ENCODE measurements around the gene AMPH. TPM values are rescaled to one million over a fixed set of nuclear protein-coding genes. Genes with fewer than 3 reads are reported as not detected.

AMPH gene
- total RNA-seq, 1 donor from 2014 or later = not detected

DNA sequence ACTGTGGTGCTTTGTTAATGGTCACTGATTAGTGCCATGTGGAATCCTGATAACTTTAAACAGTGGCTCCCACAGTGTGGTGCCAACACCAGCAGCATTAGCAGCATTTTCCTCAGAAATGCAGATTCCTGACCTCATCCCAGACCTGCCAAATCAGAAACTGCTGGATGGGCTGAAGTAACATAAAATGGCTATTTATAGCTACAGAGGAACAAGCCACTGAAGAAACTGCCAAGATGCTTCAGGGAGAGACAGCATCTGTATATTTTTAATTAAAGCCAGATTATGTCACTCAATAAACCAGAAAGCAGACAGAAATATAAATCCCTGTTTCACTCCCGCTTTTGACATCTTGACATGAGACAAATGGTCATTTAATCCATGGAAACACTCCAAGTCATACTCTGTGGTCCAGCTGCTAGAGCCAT is 178.5 kb downstream of the AMPH start:
- intact Hi-C loops (cut with micrococcal nuclease) = no loop called here
- ATAC-seq (ENCODE audit: low read depth) (no peak), DNase-seq (no peak)
- Mint-ChIP-seq H3K36me3 (ENCODE audit: low read depth) (no peaks in the 10 kb centered on the region), H3K4me1 (no peaks in the 10 kb centered on the region), H3K27ac (no peak overlapping the region), H3K27me3 (peaks cover 7% of the 10 kb centered on the region), H3K9me3 (peaks cover 2% of the 10 kb centered on the region), H3K4me3 (no peak overlapping the region)
- TF ChIP-seq, protein P1, sequence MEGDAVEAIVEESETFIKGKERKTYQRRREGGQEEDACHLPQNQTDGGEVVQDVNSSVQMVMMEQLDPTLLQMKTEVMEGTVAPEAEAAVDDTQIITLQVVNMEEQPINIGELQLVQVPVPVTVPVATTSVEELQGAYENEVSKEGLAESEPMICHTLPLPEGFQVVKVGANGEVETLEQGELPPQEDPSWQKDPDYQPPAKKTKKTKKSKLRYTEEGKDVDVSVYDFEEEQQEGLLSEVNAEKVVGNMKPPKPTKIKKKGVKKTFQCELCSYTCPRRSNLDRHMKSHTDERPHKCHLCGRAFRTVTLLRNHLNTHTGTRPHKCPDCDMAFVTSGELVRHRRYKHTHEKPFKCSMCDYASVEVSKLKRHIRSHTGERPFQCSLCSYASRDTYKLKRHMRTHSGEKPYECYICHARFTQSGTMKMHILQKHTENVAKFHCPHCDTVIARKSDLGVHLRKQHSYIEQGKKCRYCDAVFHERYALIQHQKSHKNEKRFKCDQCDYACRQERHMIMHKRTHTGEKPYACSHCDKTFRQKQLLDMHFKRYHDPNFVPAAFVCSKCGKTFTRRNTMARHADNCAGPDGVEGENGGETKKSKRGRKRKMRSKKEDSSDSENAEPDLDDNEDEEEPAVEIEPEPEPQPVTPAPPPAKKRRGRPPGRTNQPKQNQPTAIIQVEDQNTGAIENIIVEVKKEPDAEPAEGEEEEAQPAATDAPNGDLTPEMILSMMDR (IDR thresholded peaks at IDR 0.05) = no peak
- CTCF ChIA-PET = no interaction called here
- POLR2A ChIA-PET = no interaction called here

DNA sequence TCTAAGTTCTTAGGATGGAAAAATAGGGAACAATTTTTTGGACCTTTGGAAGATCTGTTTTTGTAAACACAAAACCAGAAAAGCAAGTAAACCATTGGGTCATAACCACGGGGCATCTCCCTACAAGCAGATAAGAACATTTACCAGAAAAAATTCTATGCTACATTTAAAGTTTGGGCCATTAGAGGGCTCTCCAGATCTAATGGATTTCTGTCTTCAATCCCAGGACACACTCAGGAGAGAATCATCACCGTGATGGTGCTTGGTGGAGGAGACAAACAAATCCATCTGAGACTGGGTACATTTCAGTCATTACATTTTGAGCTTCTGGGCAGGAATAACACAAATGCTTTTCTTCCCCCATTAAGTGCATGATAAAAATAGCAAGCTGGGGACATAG is 179.3 kb downstream of the AMPH start:
- H3K9me3 Mint-ChIP-seq = no peaks in the 10 kb centered on the region
- no peaks in the 10 kb centered on the region for H3K36me3 Mint-ChIP-seq (ENCODE audit: low read depth)
- intact Hi-C loops (cut with micrococcal nuclease) = no loop called here
- ATAC-seq (ENCODE audit: low read depth) (no peak), DNase-seq (no peak)
- ChIA-PET POLR2A (no interaction called here), CTCF (no interaction called here)
- H3K27me3 Mint-ChIP-seq = peaks cover 7% of the 10 kb centered on the region
- H3K4me1 Mint-ChIP-seq = no peaks in the 10 kb centered on the region
- no peak overlapping the region for H3K27ac Mint-ChIP-seq
- TF ChIP-seq, protein P1 (IDR thresholded peaks at IDR 0.05) = no peak
- no peak overlapping the region for H3K4me3 Mint-ChIP-seq

DNA sequence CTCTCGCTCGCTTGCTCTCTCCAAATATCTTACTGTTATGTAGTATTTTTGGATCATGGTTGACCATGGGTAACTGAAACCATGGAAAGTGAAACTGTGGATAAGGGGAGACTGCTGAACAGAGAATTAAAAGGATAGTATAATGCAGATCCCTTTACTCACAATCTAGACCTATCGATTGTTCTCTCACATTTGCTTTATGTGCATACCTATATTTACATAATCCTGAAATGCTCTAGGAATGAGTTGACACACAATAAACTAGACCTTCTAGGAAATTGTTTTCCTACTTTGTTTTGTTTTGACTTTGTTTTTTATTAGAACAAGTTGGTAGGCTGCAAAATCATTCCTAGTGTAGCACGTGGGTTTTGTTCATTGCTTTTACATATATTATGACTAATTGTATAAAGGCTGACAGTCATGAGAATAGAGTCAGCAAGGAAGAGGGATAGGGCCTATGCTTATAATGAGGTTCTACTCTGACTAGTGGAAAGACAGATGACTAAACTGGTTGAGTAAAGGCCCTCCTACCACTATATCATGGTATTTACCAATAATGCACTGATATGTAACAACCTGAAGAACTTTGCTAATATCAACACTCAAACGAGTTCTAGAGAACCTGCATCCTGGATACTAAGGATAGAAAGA is 182.5 kb downstream of the AMPH start:
- peaks cover 7% of the 10 kb centered on the region for H3K27me3 Mint-ChIP-seq
- DNase-seq (no peak), ATAC-seq (ENCODE audit: low read depth) (no peak)
- intact Hi-C loops (cut with micrococcal nuclease) = no loop called here
- no peaks in the 10 kb centered on the region for H3K4me1 Mint-ChIP-seq
- POLR2A ChIA-PET = no interaction called here
- no peaks in the 10 kb centered on the region for H3K36me3 Mint-ChIP-seq (ENCODE audit: low read depth)
- no peak overlapping the region for H3K4me3 Mint-ChIP-seq
- no peak overlapping the region for H3K27ac Mint-ChIP-seq
- TF ChIP-seq, protein P1 (IDR thresholded peaks at IDR 0.05) = no peak
- H3K9me3 Mint-ChIP-seq = no peaks in the 10 kb centered on the region
- CTCF ChIA-PET = no interaction called here

DNA sequence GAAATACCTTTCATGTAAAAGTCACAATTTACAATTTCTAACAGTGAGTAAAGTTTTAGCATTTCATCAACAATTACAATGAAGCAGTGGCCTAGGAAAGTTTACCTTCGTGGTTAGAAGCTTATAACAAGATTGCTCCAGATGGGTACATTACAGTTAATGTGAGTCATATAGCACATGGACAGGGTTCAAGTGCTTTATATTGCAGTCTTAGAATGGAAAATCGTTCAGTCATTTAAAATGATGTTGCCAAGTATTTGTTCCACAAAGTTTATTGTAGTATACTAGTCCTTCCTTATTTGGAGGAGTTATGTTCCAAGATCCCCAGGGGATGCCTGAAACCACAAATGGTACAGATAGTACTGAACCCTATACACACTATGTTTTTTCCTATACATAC is 183.1 kb downstream of the AMPH start:
- intact Hi-C loops (cut with micrococcal nuclease) = no loop called here
- H3K27ac Mint-ChIP-seq = no peak overlapping the region
- H3K4me1 Mint-ChIP-seq = no peaks in the 10 kb centered on the region
- no peak for ATAC-seq (ENCODE audit: low read depth)
- TF ChIP-seq, protein P1 (IDR thresholded peaks at IDR 0.05) = no peak
- H3K36me3 Mint-ChIP-seq (ENCODE audit: low read depth) = no peaks in the 10 kb centered on the region
- no peak overlapping the region for H3K4me3 Mint-ChIP-seq
- H3K9me3 Mint-ChIP-seq = no peaks in the 10 kb centered on the region
- H3K27me3 Mint-ChIP-seq = peaks cover 7% of the 10 kb centered on the region
- DNase-seq = no peak
- POLR2A ChIA-PET = no interaction called here
- CTCF ChIA-PET = no interaction called here

DNA sequence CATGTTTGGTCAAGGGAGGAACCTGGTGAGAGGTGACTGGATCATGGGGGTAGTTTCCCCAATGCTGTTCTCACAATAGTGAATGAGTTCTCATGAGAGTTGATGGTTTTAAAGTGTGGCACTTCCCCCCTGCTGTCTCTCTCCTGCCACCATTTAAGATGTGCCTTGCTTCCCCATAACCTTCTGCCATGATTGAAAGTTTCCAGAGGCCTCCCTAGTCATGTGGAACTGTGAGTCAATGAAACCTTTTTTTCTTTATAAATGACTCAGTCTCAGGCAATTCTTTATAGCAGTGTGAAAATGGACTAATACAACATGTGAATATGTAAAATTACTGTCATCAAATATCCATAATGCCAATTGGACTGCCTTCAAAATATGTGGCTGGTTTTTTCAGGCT is 192.2 kb downstream of the AMPH start:
- no peak overlapping the region for H3K4me3 Mint-ChIP-seq

More for the DNA sequence above, 192.2 kb downstream of the AMPH start:
- ChIA-PET POLR2A (no interaction called here), CTCF (no interaction called here)
- no peaks in the 10 kb centered on the region for H3K4me1 Mint-ChIP-seq
- H3K27me3 Mint-ChIP-seq = peaks cover 5% of the 10 kb centered on the region
- TF ChIP-seq, protein P1 (IDR thresholded peaks at IDR 0.05) = no peak
- ATAC-seq (ENCODE audit: low read depth) (no peak), DNase-seq (no peak)
- no peak overlapping the region for H3K27ac Mint-ChIP-seq
- H3K36me3 Mint-ChIP-seq (ENCODE audit: low read depth) = no peaks in the 10 kb centered on the region
- intact Hi-C loops (cut with micrococcal nuclease) = no loop called here
- no peaks in the 10 kb centered on the region for H3K9me3 Mint-ChIP-seq
